Neural cell (in vitro differentiated cells): ENCODE results near the gene DSCAM. TPM values are rescaled to one million over a fixed set of nuclear protein-coding genes. Genes with fewer than 3 reads are reported as not detected.

Experiments
- H2AFZ ChIP-seq: fragments of 200-600, 300-800 bp; sonication (generic), shearing (Covaris generic); 2 replicates; pipeline ENCODE4 v1.6.0; 2014; ENCODE audit warnings: low read depth, mild to moderate bottlenecking, antibody characterized with exemption, low read length, moderate library complexity
- H3F3A ChIP-seq: fragments of 200-600 bp; shearing (Covaris generic); 2 replicates; pipeline ENCODE4 v1.6.1; 2016; ENCODE audit warnings: mild to moderate bottlenecking, moderate library complexity, mixed read lengths, antibody characterized with exemption, low read length; ENCODE audit not compliant: insufficient read depth, poor library complexity, severe bottlenecking
- H3K27ac ChIP-seq: fragments of 200-600, 300-800 bp; sonication (generic), shearing (Covaris generic); 2 replicates; pipeline ENCODE4 v1.5.1; 2014; ENCODE audit warnings: mild to moderate bottlenecking, low read length, moderate library complexity
- H3K27me3 ChIP-seq: fragments of 300-800, 200-600 bp; sonication (generic), shearing (Covaris generic); 2 replicates; pipeline ENCODE4 v1.6.0; 2014; ENCODE audit warnings: mild to moderate bottlenecking, low read depth, low read length, moderate library complexity; ENCODE audit not compliant: insufficient read depth
- H3K36me3 ChIP-seq: fragments of 300-800, 200-600 bp; sonication (generic), shearing (Covaris generic); 2 replicates; pipeline ENCODE4 v1.5.1; 2014; ENCODE audit warnings: mild to moderate bottlenecking, antibody characterized with exemption, low read length, moderate library complexity; ENCODE audit not compliant: insufficient read depth
- H3K4me2 ChIP-seq: fragments of 300-800, 200-600 bp; sonication (generic), shearing (Covaris generic); 2 replicates; pipeline ENCODE4 v1.6.0; 2014; ENCODE audit warnings: mild to moderate bottlenecking, low read length
- H3K4me3 ChIP-seq: fragments of 300-800, 200-600 bp; sonication (generic), shearing (Covaris generic); 2 replicates; pipeline ENCODE4 v1.5.1; 2014; ENCODE audit warnings: mild to moderate bottlenecking, low read length, moderate library complexity
- H3K79me2 ChIP-seq: fragments of 200-600 bp; shearing (Covaris generic); replicated peaks from 2 replicates; pipeline ENCODE4 v1.6.0; 2014; ENCODE audit warnings: mild to moderate bottlenecking, low read length, moderate library complexity; ENCODE audit not compliant: insufficient read depth
- H3K9ac ChIP-seq: fragments of 300-800, 200-600 bp; sonication (generic), shearing (Covaris generic); 2 replicates; pipeline ENCODE4 v1.6.1; 2016; ENCODE audit warnings: mild to moderate bottlenecking, low read length, mixed read lengths
- H3K9me2 ChIP-seq: fragments of 200-600 bp; shearing (Covaris generic); 2 replicates; pipeline ENCODE4 v1.6.1; 2016; ENCODE audit warnings: mild to moderate bottlenecking, low read length, mixed read lengths; ENCODE audit not compliant: insufficient read depth
- H3K9me3 ChIP-seq: fragments of 200-600, 300-800 bp; sonication (generic), shearing (Covaris generic); 2 replicates; pipeline ENCODE4 v1.6.1; 2016; ENCODE audit warnings: mild to moderate bottlenecking, mixed run types, low read length, moderate library complexity, mixed read lengths
- H4K20me1 ChIP-seq: fragments of 200-600 bp; shearing (Covaris generic); 2 replicates; pipeline ENCODE4 v1.6.1; 2016; ENCODE audit warnings: mild to moderate bottlenecking, mixed run types; ENCODE audit not compliant: insufficient read depth
- EP300 ChIP-seq: fragments of 450-650 bp; conservative IDR thresholded peaks from 2 replicates; pipeline ENCODE4 v1.6.1; 2014; ENCODE audit warnings: antibody characterized with exemption, mild to moderate bottlenecking, moderate library complexity; ENCODE audit not compliant: poor library complexity, severe bottlenecking
- EZH2 ChIP-seq: fragments of 200-600, 300-800 bp; shearing (Covaris generic), sonication (generic); IDR thresholded peaks from 2 replicates; pipeline ENCODE4 v1.6.1; 2014; ENCODE audit warnings: antibody characterized with exemption, low read length, borderline replicate concordance, mild to moderate bottlenecking; ENCODE audit not compliant: insufficient read depth, poor library complexity, severe bottlenecking
- MXI1 ChIP-seq: fragments of 450-650 bp; conservative IDR thresholded peaks from 2 replicates; pipeline ENCODE4 v1.6.1; 2014; ENCODE audit warnings: antibody characterized with exemption, mild to moderate bottlenecking; ENCODE audit not compliant: poor library complexity, severe bottlenecking
- POLR2AphosphoS5 ChIP-seq: IDR thresholded peaks from 2 replicates; pipeline ENCODE4 v1.6.1; 2012
- RAD21 ChIP-seq: fragments of 450-650 bp; conservative IDR thresholded peaks from 2 replicates; pipeline ENCODE4 v1.6.1; 2014; ENCODE audit warnings: antibody characterized with exemption, mild to moderate bottlenecking, moderate library complexity
- SMC3 ChIP-seq: fragments of 450-650 bp; conservative IDR thresholded peaks from 2 replicates; pipeline ENCODE4 v1.6.1; 2014; ENCODE audit warnings: antibody characterized with exemption, mild to moderate bottlenecking, moderate library complexity; ENCODE audit not compliant: poor library complexity
- TAF1 ChIP-seq: IDR thresholded peaks from 2 replicates; pipeline ENCODE4 v1.6.1; 2012; ENCODE audit warnings: low read depth
- polyA plus RNA-seq: library from polyadenylated mRNA; depleted of rRNA; stranded (reverse); fragments of >200 nt; gene quantifications from 2 replicates; pipeline ENCODE4 v1.2.3, GENCODE V29; 2014
- TF ChIP-seq, protein P1 (sequence below): IDR thresholded peaks from 2 replicates; pipeline ENCODE4 v1.6.1; 2012; ENCODE audit warnings: borderline replicate concordance
- TF ChIP-seq, protein P2 (sequence below): fragments of 450-650 bp; IDR thresholded peaks from 2 replicates; pipeline ENCODE4 v1.5.1; 2014; ENCODE audit warnings: antibody characterized with exemption, mild to moderate bottlenecking, moderate library complexity; ENCODE audit not compliant: poor library complexity, severe bottlenecking

The DSCAM gene
- polyA plus RNA-seq, 1 donor from 2014 or later, result 5.3 TPM

GRCh38 chr21:40618191-40618973 is 228.6 kb downstream of the DSCAM start:
- H2AFZ ChIP-seq, result no peak overlapping the region
- H3K79me2 ChIP-seq, result no peaks in the 10 kb centered on the region
- H4K20me1 ChIP-seq, result no peaks in the 10 kb centered on the region
- H3K9me3 ChIP-seq, result no peaks in the 10 kb centered on the region
- TF ChIP-seq POLR2AphosphoS5 (no peak), MXI1 (no peak), EP300 (no peak), EZH2 (no peak), RAD21 (no peak), SMC3 (no peak), TAF1 (no peak)
- TF ChIP-seq, protein P1, sequence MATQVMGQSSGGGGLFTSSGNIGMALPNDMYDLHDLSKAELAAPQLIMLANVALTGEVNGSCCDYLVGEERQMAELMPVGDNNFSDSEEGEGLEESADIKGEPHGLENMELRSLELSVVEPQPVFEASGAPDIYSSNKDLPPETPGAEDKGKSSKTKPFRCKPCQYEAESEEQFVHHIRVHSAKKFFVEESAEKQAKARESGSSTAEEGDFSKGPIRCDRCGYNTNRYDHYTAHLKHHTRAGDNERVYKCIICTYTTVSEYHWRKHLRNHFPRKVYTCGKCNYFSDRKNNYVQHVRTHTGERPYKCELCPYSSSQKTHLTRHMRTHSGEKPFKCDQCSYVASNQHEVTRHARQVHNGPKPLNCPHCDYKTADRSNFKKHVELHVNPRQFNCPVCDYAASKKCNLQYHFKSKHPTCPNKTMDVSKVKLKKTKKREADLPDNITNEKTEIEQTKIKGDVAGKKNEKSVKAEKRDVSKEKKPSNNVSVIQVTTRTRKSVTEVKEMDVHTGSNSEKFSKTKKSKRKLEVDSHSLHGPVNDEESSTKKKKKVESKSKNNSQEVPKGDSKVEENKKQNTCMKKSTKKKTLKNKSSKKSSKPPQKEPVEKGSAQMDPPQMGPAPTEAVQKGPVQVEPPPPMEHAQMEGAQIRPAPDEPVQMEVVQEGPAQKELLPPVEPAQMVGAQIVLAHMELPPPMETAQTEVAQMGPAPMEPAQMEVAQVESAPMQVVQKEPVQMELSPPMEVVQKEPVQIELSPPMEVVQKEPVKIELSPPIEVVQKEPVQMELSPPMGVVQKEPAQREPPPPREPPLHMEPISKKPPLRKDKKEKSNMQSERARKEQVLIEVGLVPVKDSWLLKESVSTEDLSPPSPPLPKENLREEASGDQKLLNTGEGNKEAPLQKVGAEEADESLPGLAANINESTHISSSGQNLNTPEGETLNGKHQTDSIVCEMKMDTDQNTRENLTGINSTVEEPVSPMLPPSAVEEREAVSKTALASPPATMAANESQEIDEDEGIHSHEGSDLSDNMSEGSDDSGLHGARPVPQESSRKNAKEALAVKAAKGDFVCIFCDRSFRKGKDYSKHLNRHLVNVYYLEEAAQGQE, result no peak
- TF ChIP-seq, protein P2, sequence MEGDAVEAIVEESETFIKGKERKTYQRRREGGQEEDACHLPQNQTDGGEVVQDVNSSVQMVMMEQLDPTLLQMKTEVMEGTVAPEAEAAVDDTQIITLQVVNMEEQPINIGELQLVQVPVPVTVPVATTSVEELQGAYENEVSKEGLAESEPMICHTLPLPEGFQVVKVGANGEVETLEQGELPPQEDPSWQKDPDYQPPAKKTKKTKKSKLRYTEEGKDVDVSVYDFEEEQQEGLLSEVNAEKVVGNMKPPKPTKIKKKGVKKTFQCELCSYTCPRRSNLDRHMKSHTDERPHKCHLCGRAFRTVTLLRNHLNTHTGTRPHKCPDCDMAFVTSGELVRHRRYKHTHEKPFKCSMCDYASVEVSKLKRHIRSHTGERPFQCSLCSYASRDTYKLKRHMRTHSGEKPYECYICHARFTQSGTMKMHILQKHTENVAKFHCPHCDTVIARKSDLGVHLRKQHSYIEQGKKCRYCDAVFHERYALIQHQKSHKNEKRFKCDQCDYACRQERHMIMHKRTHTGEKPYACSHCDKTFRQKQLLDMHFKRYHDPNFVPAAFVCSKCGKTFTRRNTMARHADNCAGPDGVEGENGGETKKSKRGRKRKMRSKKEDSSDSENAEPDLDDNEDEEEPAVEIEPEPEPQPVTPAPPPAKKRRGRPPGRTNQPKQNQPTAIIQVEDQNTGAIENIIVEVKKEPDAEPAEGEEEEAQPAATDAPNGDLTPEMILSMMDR, result no peak
- H3K27ac ChIP-seq, result no peak overlapping the region
- H3K9ac ChIP-seq, result no peak overlapping the region
- H3K4me3 ChIP-seq, result no peak overlapping the region
- no peaks in the 10 kb centered on the region for H3F3A ChIP-seq
- no peaks in the 10 kb centered on the region for H3K27me3 ChIP-seq
- H3K36me3 ChIP-seq, result no peaks in the 10 kb centered on the region
- H3K9me2 ChIP-seq, result no peaks in the 10 kb centered on the region
- H3K4me2 ChIP-seq, result no peak overlapping the region

DNA sequence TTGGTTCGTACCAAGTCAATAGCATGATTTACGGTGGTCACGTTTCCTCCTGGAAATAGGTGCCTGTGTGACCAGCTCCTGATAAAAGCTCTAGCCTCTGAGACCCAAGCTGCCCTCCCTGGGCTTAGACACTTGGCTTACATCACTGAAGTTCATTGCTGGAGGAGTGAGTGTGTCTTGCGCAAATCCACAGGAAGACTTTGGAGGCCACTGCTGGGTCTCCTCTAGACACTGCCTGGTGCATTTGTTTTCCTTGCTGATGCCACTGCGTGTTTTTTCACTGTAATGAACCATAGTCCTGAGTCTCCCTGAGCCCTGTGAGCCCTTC is 230.6 kb downstream of the DSCAM start:
- Histone ChIP-seq H4K20me1 (no peaks in the 10 kb centered on the region), H2AFZ (no peak overlapping the region), H3K4me3 (no peak overlapping the region), H3F3A (no peaks in the 10 kb centered on the region), H3K9me3 (no peaks in the 10 kb centered on the region), H3K79me2 (no peaks in the 10 kb centered on the region), H3K9ac (no peak overlapping the region), H3K9me2 (no peaks in the 10 kb centered on the region), H3K36me3 (no peaks in the 10 kb centered on the region), H3K27me3 (no peaks in the 10 kb centered on the region), H3K27ac (no peak overlapping the region), H3K4me2 (no peak overlapping the region)
- TF ChIP-seq, protein P2, result no peak
- TF ChIP-seq, protein P1, result no peak
- TF ChIP-seq SMC3 (no peak), POLR2AphosphoS5 (no peak), EZH2 (no peak), TAF1 (no peak), EP300 (no peak), MXI1 (no peak), RAD21 (no peak)
